T-cell (primary cell): Measurements from ENCODE around the gene PRSS27. TPM values are rescaled to one million over a fixed set of nuclear protein-coding genes. Genes with fewer than 3 reads are reported as not detected.

Experiments used
- ATAC-seq, 4 experiments: fragments of 200-7000 bp in 3 of 4; fragments of 150-1000 bp in 1 of 4; cut with Tn5 transposase; replicated peaks in 1 of 4; 1 replicate in 3 of 4; 2 replicates in 1 of 4; pipeline ENCODE4 v1.10.0; 2021; ENCODE audit warnings: moderate library complexity in 3 of 4, mild to moderate bottlenecking in 2 of 4, moderate number of reproducible peaks in 1 of 4
- CTCF ChIA-PET, 2 donors: fragments of 300-600 bp; sonication (Branson Sonifier 250); formaldehyde crosslinking; loops; one replicate each; lab custom pipeline; 2022; ENCODE audit warnings: antibody characterized with exemption in 2 of 2; lab: Charles Lee
- POLR2A ChIA-PET, 2 donors: fragments of 300-600 bp; sonication (Branson Sonifier 250); formaldehyde crosslinking; loops; one replicate each; lab custom pipeline; 2022; ENCODE audit warnings: antibody characterized with exemption in 2 of 2; lab: Charles Lee
- DNase-seq, 35 experiments: peaks; one replicate each; pipeline versions ENCODE4 v3.0.0 to v3.0.0-alpha.2; 2013 to 2023
- H3K27ac ChIP-seq: one replicate; pipeline ENCODE4 v1.5.1; 2013; ENCODE audit warnings: low read length
- H3K27me3 ChIP-seq, 2 experiments: replicated peaks in 1 of 2; 1 replicate in 1 of 2; 2 replicates in 1 of 2; pipeline versions ENCODE4 v1.6.1 to v1.7.0; 2013; ENCODE audit warnings: low read length in 1 of 2, mixed read lengths in 1 of 2; ENCODE audit not compliant: control insufficient read depth in 2 of 2, insufficient read depth in 2 of 2; ENCODE audit errors: extremely low read depth in 1 of 2
- H3K36me3 ChIP-seq, 2 donors: 1 replicate in 1 of 2; 2 replicates in 1 of 2; pipeline versions ENCODE4 v1.6.1 to v1.7.0; 2013; ENCODE audit warnings: low read length in 1 of 2; ENCODE audit not compliant: control insufficient read depth in 2 of 2, insufficient read depth in 1 of 2; ENCODE audit errors: extremely low read depth in 1 of 2
- H3K4me1 ChIP-seq, 2 experiments: 1 replicate in 1 of 2; 2 replicates in 1 of 2; pipeline versions ENCODE4 v1.6.1 to v1.7.0; 2013; ENCODE audit warnings: low read length in 2 of 2, mixed read lengths in 1 of 2; ENCODE audit not compliant: insufficient read depth in 2 of 2, control insufficient read depth in 1 of 2; ENCODE audit errors: extremely low read depth in 1 of 2
- H3K4me3 ChIP-seq, 2 donors: 1 replicate in 1 of 2; 2 replicates in 1 of 2; pipeline versions ENCODE4 v1.5.1 to v1.7.0; 2013; ENCODE audit warnings: mild to moderate bottlenecking in 2 of 2, low read length in 1 of 2, moderate library complexity in 1 of 2; ENCODE audit not compliant: control insufficient read depth in 1 of 2; ENCODE audit errors: extremely low read depth in 1 of 2
- H3K9me3 ChIP-seq: 2 replicates; pipeline ENCODE4 v1.7.0; 2013
- H3K27ac Mint-ChIP-seq, 2 donors: one replicate each; pipeline ENCODE4 v1.8.0; 2020 to 2021; ENCODE audit warnings: mild to moderate bottlenecking in 2 of 2, mixed read lengths in 2 of 2
- H3K27me3 Mint-ChIP-seq, 2 donors: one replicate each; pipeline ENCODE4 v1.8.0; 2021 to 2022; ENCODE audit warnings: mixed read lengths in 2 of 2
- H3K36me3 Mint-ChIP-seq: one replicate; pipeline ENCODE4 v1.8.0; 2021; ENCODE audit warnings: mixed read lengths
- H3K4me1 Mint-ChIP-seq, 3 donors: one replicate each; pipeline ENCODE4 v1.8.0; 2020 to 2022; ENCODE audit warnings: mixed read lengths in 3 of 3, mild to moderate bottlenecking in 1 of 3
- H3K4me3 Mint-ChIP-seq, 3 donors: one replicate each; pipeline ENCODE4 v1.8.0; 2020 to 2022; ENCODE audit warnings: mild to moderate bottlenecking in 3 of 3, mixed read lengths in 3 of 3, moderate library complexity in 3 of 3
- H3K9me3 Mint-ChIP-seq, 3 donors: one replicate each; pipeline ENCODE4 v1.8.0; 2020 to 2022; ENCODE audit warnings: mixed read lengths in 3 of 3
- WGBS: methylation state at CpG from one replicate; pipeline ENCODE4 v1.1.5; 2013; ENCODE audit warnings: missing lambda C conversion rate; ENCODE audit not compliant: insufficient coverage; 5-methylcytosine and 5-hydroxymethylcytosine counted together
- total RNA-seq, 35 experiments: library from RNA in 6 of 35; stranded (reverse) in 6 of 35; fragments of 120-200 nt in 1 of 35; gene quantifications; one replicate each; pipeline versions ENCODE4 v1.2.1 to v1.2.4 and lab custom pipeline; 2013 to 2026

PRSS27 gene
- total RNA-seq, 5 donors from 2014 or later (not counting 1 experiment from before 2014, with no cell fraction given), result 0.70 to 2.0 (median 1.1) TPM

DNA sequence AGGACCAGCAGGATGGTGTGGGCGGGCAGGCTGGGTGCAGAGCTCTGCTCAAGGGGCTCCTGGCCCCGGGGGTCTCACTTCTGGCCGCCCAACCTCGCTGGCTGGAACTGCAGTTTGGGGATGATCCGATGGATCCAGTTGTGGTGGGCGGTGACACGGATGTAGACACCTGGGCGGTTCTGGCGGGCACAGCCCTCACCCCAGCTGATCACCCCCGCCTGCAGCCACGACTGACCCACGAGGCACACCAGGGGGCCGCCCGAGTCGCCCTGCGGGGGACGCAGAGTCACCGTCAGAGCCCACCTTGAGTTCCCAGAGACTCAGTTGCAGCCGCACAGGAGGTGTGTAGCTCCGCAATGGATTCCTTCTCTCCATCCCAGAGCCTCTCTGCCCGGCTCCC is 7.5 kb downstream of the PRSS27 start:
- Mint-ChIP-seq H3K4me1 (peaks cover 4 to 9% (median 6%) of the 10 kb centered on the region in 3 donors), H3K36me3 (peaks cover 8% of the 10 kb centered on the region), H3K27me3 (no peaks in the 10 kb centered on the region), H3K9me3 (no peaks in the 10 kb centered on the region), H3K4me3 (no peak overlapping the region), H3K27ac (no peak overlapping the region)
- ChIA-PET CTCF (no interaction called here), POLR2A (no interaction called here)
- H3K36me3 ChIP-seq, result peaks cover 8 to 13% of the 10 kb centered on the region in 2 donors
- no peak for DNase-seq
- H3K27me3 ChIP-seq, result peaks cover 0 to 17% of the 10 kb centered on the region in 2 experiments
- H3K4me1 ChIP-seq, result peaks cover 2 to 16% of the 10 kb centered on the region in 2 experiments
- H3K27ac ChIP-seq, result no peak overlapping the region
- no peaks in the 10 kb centered on the region for H3K9me3 ChIP-seq
- 89% methylated on average over 18 of the region's 21 CpGs for WGBS
- ATAC-seq, result no peak
- H3K4me3 ChIP-seq, result no peak overlapping the region

DNA sequence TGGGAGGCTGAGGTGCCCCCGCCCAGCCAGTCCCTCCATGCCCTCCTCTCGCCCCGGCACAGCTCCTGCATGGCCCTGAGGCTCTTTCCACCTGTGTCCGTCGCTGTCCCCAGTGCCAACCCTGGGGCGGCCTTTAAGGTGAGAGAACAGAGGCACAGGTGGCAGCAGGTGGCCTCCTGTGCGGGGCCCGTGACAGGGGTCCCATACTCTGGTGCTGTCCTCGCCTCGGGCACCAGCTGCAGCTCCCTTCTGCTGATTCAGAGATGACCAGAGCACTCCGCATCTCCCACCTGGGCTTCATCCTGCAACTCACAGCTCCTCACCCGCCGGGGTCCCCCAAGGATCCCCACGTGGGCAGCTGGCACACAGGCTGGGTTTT is 8.0 kb downstream of the PRSS27 start:
- Mint-ChIP-seq H3K4me1 (peaks cover 4 to 9% (median 6%) of the 10 kb centered on the region in 3 donors), H3K27me3 (no peaks in the 10 kb centered on the region), H3K4me3 (no peak overlapping the region), H3K36me3 (peaks cover 8% of the 10 kb centered on the region), H3K27ac (no peak overlapping the region), H3K9me3 (no peaks in the 10 kb centered on the region)
- H3K36me3 ChIP-seq, result peaks cover 9 to 18% of the 10 kb centered on the region in 2 donors
- DNase-seq (no peak), ATAC-seq (no peak)
- peaks cover 2 to 16% of the 10 kb centered on the region in 2 experiments for H3K4me1 ChIP-seq
- 82% methylated on average over 7 of the region's 14 CpGs for WGBS
- CTCF ChIA-PET, result no interaction called here
- no peaks in the 10 kb centered on the region for H3K9me3 ChIP-seq
- no peak overlapping the region for H3K4me3 ChIP-seq
- POLR2A ChIA-PET, result no interaction called here
- H3K27me3 ChIP-seq, result peaks cover 0 to 17% of the 10 kb centered on the region in 2 experiments
- no peak overlapping the region for H3K27ac ChIP-seq

DNA sequence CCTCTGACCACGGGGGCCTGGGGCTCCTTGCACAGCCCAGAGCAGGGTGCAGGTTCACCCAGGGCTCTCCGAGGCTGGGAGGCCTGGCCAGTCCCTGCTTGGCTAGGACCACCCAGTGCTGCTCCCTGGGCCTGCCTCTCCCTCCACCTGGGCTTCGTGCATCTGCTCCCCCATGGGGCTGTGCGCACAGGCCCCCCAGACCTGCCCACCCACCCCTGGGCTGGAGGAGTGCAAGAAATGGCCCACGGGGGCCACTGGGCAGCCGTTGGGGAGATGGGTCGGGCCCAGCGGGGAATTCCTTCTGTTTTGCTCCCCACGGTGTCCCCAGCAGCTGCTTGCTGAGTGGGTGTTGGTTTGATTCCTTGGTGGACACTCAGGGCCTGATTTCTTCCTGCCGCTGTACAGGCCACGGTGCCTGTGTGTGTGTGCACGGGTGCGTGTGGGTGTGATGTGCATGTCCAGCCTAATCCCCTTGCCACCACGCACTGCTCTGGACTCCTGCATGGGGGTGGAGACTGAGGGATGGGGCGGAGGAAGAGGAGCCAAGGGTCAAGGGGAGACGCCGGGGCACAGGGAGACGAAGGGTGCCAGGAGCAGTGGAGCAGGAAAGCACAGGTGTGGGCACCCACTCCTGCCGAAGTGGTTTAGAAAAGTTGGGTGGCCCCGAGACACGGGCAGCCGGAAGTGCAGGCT is 8.5 kb downstream of the PRSS27 start:
- peaks cover 8% of the 10 kb centered on the region for H3K36me3 Mint-ChIP-seq
- WGBS, result 74% methylated on average over 19 of the region's 22 CpGs
- H3K9me3 Mint-ChIP-seq, result no peaks in the 10 kb centered on the region
- ChIA-PET POLR2A (no interaction called here), CTCF (no interaction called here)
- ATAC-seq, result no peak
- Histone ChIP-seq H3K9me3 (no peaks in the 10 kb centered on the region), H3K4me1 (peaks cover 2 to 16% of the 10 kb centered on the region in 2 experiments), H3K27me3 (peaks cover 0 to 17% of the 10 kb centered on the region in 2 experiments), H3K4me3 (no peak overlapping the region), H3K36me3 (peaks cover 9 to 20% of the 10 kb centered on the region in 2 donors), H3K27ac (no peak overlapping the region)
- DNase-seq, result no peak
- H3K27me3 Mint-ChIP-seq, result no peaks in the 10 kb centered on the region
- no peak overlapping the region for H3K27ac Mint-ChIP-seq
- peaks cover 4 to 9% (median 6%) of the 10 kb centered on the region in 3 donors for H3K4me1 Mint-ChIP-seq
- H3K4me3 Mint-ChIP-seq, result no peak overlapping the region

DNA sequence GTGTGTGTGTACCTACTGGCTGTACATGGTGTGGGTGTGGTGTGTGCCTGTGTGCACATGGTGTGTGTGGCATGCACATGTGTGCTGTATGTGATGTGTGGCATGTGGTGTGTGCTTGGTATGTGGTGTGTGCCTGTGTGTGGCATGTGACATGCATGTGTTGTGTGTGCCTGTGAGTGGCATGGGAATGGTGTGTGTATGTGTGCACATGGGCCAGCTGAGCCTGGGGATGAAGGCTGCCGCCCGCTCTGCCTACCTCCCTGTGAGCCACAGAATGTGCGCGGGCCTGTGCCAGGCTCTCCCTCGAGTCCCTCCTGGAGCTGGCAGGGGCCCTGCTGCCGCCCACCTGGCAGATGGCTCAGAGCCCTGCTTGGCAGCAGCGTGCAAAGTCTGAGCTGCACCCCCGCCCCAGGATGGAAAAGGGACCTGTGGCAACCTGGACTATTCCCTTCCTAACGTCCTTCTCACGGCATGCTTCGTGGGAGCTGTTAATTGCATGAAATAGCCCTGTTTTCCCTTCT is 9.3 kb downstream of the PRSS27 start:
- peaks cover 2 to 12% of the 10 kb centered on the region in 2 experiments for H3K4me1 ChIP-seq
- no peaks in the 10 kb centered on the region for H3K9me3 ChIP-seq
- peaks cover 9 to 22% of the 10 kb centered on the region in 2 donors for H3K36me3 ChIP-seq
- H3K27ac ChIP-seq, result no peak overlapping the region
- no peaks in the 10 kb centered on the region for H3K27me3 Mint-ChIP-seq
- H3K9me3 Mint-ChIP-seq, result no peaks in the 10 kb centered on the region
- DNase-seq, result no peak
- WGBS, result 85% methylated on average over 9 of the region's 11 CpGs
- CTCF ChIA-PET, result no interaction called here
- H3K36me3 Mint-ChIP-seq, result peaks cover 8% of the 10 kb centered on the region
- POLR2A ChIA-PET, result no interaction called here
- ATAC-seq, result no peak
- no peak overlapping the region for H3K4me3 ChIP-seq
- no peak overlapping the region for H3K27ac Mint-ChIP-seq
- H3K4me3 Mint-ChIP-seq, result no peak overlapping the region
- H3K4me1 Mint-ChIP-seq, result peaks cover 4 to 6% (median 6%) of the 10 kb centered on the region in 3 donors
- H3K27me3 ChIP-seq, result peaks cover 0 to 14% of the 10 kb centered on the region in 2 experiments

DNA sequence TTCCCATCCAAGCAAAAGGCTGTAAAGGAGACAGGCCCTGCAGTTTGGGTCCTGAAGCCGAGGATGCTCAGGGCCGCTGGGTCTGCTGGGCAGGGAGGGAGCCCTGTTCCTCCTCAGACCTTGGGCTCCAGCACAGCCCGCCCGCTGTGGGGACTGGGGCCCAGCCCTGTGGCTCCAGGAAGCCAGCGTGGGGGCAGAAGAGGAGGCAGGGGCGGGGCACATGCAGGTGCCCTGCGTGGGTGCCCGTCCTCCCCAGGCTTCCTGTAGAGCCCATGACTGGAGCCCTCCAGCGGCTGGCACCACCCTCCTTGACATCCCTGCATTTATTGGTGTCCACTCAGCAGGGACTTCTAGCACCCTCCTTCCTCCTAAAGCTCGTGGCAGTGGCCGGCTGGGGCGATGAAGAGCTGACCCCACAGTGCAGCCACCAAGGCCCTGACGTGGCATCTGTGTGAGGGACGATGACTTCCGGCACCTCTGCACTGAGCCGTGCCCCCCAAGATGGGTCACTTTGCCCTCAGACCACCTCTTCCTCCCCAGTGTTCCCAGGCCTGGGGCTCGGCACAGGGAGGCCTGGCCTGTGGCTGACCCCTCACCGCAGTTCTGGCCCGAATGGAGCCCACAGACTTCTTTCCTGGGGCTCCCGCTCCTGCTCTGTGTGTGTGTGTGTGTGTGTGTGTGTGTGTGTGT is 9.9 kb downstream of the PRSS27 start:
- Histone ChIP-seq H3K4me1 (peaks cover 0 to 6% of the 10 kb centered on the region in 2 experiments), H3K36me3 (peaks cover 13 to 28% of the 10 kb centered on the region in 2 donors), H3K27me3 (peaks cover 0 to 13% of the 10 kb centered on the region in 2 experiments), H3K9me3 (no peaks in the 10 kb centered on the region), H3K27ac (no peak overlapping the region), H3K4me3 (no peak overlapping the region)
- DNase-seq (no peak), ATAC-seq (no peak)
- Mint-ChIP-seq H3K9me3 (no peaks in the 10 kb centered on the region), H3K4me1 (peaks cover 4 to 6% (median 5%) of the 10 kb centered on the region in 3 donors), H3K27ac (no peak overlapping the region), H3K36me3 (peaks cover 8% of the 10 kb centered on the region), H3K27me3 (no peaks in the 10 kb centered on the region), H3K4me3 (no peak overlapping the region)
- ChIA-PET POLR2A (no interaction called here), CTCF (no interaction called here)
- WGBS, result 75% methylated on average over 17 of the region's 20 CpGs

DNA sequence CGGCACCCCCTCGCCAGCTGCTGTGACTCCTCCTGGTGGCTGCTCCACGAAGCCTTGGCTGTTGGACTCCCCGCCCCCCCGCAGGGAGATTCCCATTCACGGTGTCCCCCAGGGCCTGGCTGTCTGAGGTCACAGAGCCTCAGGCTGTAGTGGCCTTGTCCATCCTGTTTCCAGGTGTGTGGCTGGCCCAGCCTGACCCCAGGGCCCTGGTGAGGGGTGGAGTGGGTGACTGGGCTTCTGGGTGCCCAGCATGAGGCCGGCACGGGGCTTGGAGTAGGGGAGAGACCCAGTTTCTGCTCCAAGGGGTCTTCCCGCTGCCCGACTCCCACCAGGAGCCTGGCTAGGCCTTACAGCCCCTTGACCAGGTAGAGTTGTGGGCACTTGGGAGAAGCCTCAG is 10.4 kb downstream of the PRSS27 start:
- H3K27ac ChIP-seq, result no peak overlapping the region
- no peaks in the 10 kb centered on the region for H3K27me3 Mint-ChIP-seq
- peaks cover 0 to 1% (median 0%) of the 10 kb centered on the region in 3 donors for H3K4me1 Mint-ChIP-seq
- H3K4me1 ChIP-seq, result peaks cover 0 to 4% of the 10 kb centered on the region in 2 experiments
- DNase-seq (no peak), ATAC-seq (no peak)
- H3K27me3 ChIP-seq, result peaks cover 0 to 9% of the 10 kb centered on the region in 2 experiments
- ChIA-PET CTCF (no interaction called here), POLR2A (no interaction called here)
- no peak overlapping the region for H3K4me3 Mint-ChIP-seq
- no peaks in the 10 kb centered on the region for H3K9me3 ChIP-seq
- H3K27ac Mint-ChIP-seq, result no peak overlapping the region
- no peak overlapping the region for H3K4me3 ChIP-seq
- H3K36me3 ChIP-seq, result peaks cover 13 to 33% of the 10 kb centered on the region in 2 donors
- no peaks in the 10 kb centered on the region for H3K9me3 Mint-ChIP-seq
- WGBS, result 93% methylated on average over 10 of the region's 10 CpGs
- peaks cover 8% of the 10 kb centered on the region for H3K36me3 Mint-ChIP-seq
